Panc1 (cell line): ENCODE results near the gene ELOB. TPM values are rescaled to one million over a fixed set of nuclear protein-coding genes. Genes with fewer than 3 reads are reported as not detected.

ENCODE experiments used
- ATAC-seq: fragments of 200-7000 bp; cut with Tn5 transposase; 2 replicates; pipeline ENCODE4 v1.9.1; 2020; ENCODE audit warnings: mild to moderate bottlenecking, moderate library complexity
- BruUV-seq: library from RNA; stranded (reverse); fragments of 400-500 nt; replicated peaks from 2 replicates; lab custom pipeline; 2021; lab: Mats Ljungman, UMichigan
- CTCF ChIA-PET: fragments of 300-600 bp; sonication (Branson Sonifier 250); formaldehyde crosslinking; loops from one replicate; lab custom pipeline; 2022; ENCODE audit warnings: antibody characterized with exemption; lab: Charles Lee
- POLR2A ChIA-PET: fragments of 300-600 bp; sonication (Branson Sonifier 250); formaldehyde crosslinking; loops from one replicate; lab custom pipeline; 2022; ENCODE audit warnings: antibody characterized with exemption; lab: Charles Lee
- DNase-seq: peaks from one replicate; pipeline ENCODE4 v3.0.0-alpha.2; 2010; ENCODE audit warnings: low read depth, low spot score
- H3K27ac ChIP-seq: 2 replicates; pipeline ENCODE4 v1.5.1; 2011; ENCODE audit warnings: mild to moderate bottlenecking, low read length, inconsistent platforms
- H3K27me3 ChIP-seq: fragments of 200-500 bp; sonication (Bioruptor generic); 2 replicates; pipeline ENCODE4 v1.6.0; 2014; ENCODE audit warnings: low read length, inconsistent platforms; ENCODE audit not compliant: control insufficient read depth, insufficient read depth
- H3K36me3 ChIP-seq: fragments of 200-500 bp; sonication (Bioruptor generic); 2 replicates; pipeline ENCODE4 v1.5.1; 2014; ENCODE audit warnings: inconsistent platforms, mild to moderate bottlenecking, low read length, moderate library complexity; ENCODE audit not compliant: control insufficient read depth, insufficient read depth
- H3K4me1 ChIP-seq: 2 replicates; pipeline ENCODE4 v1.5.1; 2011; ENCODE audit warnings: inconsistent platforms, mild to moderate bottlenecking, low read length, moderate library complexity; ENCODE audit not compliant: control insufficient read depth, insufficient read depth
- H3K4me3 ChIP-seq, 2 experiments: 2 replicates each; pipeline ENCODE4 v1.5.1; 2011 to 2012; ENCODE audit warnings: low read depth in 2 of 2, low read length in 2 of 2, mild to moderate bottlenecking in 2 of 2, inconsistent platforms in 1 of 2, moderate library complexity in 1 of 2
- H3K9me3 ChIP-seq: fragments of 200-500 bp; sonication (Bioruptor generic); 2 replicates; pipeline ENCODE4 v1.5.1; 2014; ENCODE audit warnings: low read depth, mild to moderate bottlenecking, inconsistent platforms, low read length, moderate library complexity; ENCODE audit not compliant: control insufficient read depth, insufficient read depth
- CTCF ChIP-seq: fragments of 450-650 bp; IDR thresholded peaks from 2 replicates; pipeline ENCODE4 v1.5.1; 2017; ENCODE audit warnings: mild to moderate bottlenecking
- POLR2AphosphoS5 ChIP-seq: IDR thresholded peaks from 2 replicates; pipeline ENCODE4 v1.6.1; 2012; ENCODE audit warnings: mild to moderate bottlenecking, low read depth, low read length, moderate library complexity
- REST ChIP-seq, 2 experiments: IDR thresholded peaks; 2 replicates each; pipeline ENCODE4 v1.6.1; 2011 to 2012; ENCODE audit warnings: low read depth in 2 of 2, control low read depth in 1 of 2, low read length in 1 of 2, mild to moderate bottlenecking in 1 of 2, moderate library complexity in 1 of 2; ENCODE audit not compliant: insufficient read depth in 1 of 2
- SIN3A ChIP-seq: IDR thresholded peaks from 2 replicates; pipeline ENCODE4 v1.6.1; 2012; ENCODE audit warnings: low read depth, mild to moderate bottlenecking, low read length, moderate library complexity, borderline replicate concordance; ENCODE audit not compliant: insufficient read depth
- TCF7L2 ChIP-seq: IDR thresholded peaks from 2 replicates; pipeline ENCODE4 v1.6.1; 2011; ENCODE audit warnings: mild to moderate bottlenecking, low read depth, low read length, inconsistent platforms
- in situ Hi-C: cut with HindIII; loops from 2 replicates; pipeline ENCODE4 v1.10.0; 2016; ENCODE audit warnings: low sequenced_read_pairs, low pct_unique_long_range_greater_than_20kb
- intact Hi-C: fragments of 100-400 bp; cut with micrococcal nuclease; formaldehyde crosslinking; loops from one replicate; pipeline ENCODE4 v1.10.0; 2022; ENCODE audit not compliant: unreplicated experiment
- total RNA-seq: library from RNA; stranded (reverse); gene quantifications from one replicate; pipeline ENCODE4 v1.2.1, GENCODE V29; 2021; ENCODE audit not compliant: unreplicated experiment

ELOB gene
- total RNA-seq, 1 experiment from 2014 or later, result 642 TPM

GRCh38 chr16:2825049-2825742 is 48.1 kb upstream of the ELOB start:
- intact Hi-C loops, result no loop called here
- in situ Hi-C loops, result no loop called here
- no peaks in the 10 kb centered on the region for H3K36me3 ChIP-seq
- H3K27ac ChIP-seq, result peak overlapping the region; percentile 37; the same call in 1 of the 2 replicates
- ChIA-PET POLR2A (no interaction called here), CTCF (no interaction called here)
- ATAC-seq, result no peak
- no peaks in the 10 kb centered on the region for H3K27me3 ChIP-seq
- no peak overlapping the region for H3K4me3 ChIP-seq
- H3K4me1 ChIP-seq, result peaks cover 39% of the 10 kb centered on the region
- DNase-seq, result no peak
- no TSS peak for BruUV-seq
- H3K9me3 ChIP-seq, result no peaks in the 10 kb centered on the region
- TF ChIP-seq CTCF (no peak), REST (IDR thresholded peaks at IDR 0.05; ENCODE audit: insufficient read depth in 1 of 2, low read depth in 2 of 2, low read length in 1 of 2) (no peak), POLR2AphosphoS5 (no peak), TCF7L2 (no peak), SIN3A (no peak)

- CTCF ChIA-PET, result no interaction called here
- H3K27me3 ChIP-seq, result no peaks in the 10 kb centered on the region
- H3K27ac ChIP-seq, result no peak overlapping the region; the same call in 1 of the 2 replicates
- H3K36me3 ChIP-seq, result no peaks in the 10 kb centered on the region
- intact Hi-C loops, result no loop called here
- peaks cover 35% of the 10 kb centered on the region for H3K4me1 ChIP-seq
- no peak for TF ChIP-seq CTCF
- no peak for TF ChIP-seq POLR2AphosphoS5
- TF ChIP-seq REST (IDR thresholded peaks at IDR 0.05; ENCODE audit: insufficient read depth in 1 of 2, low read depth in 2 of 2, low read length in 1 of 2), result no peak
- no peak for TF ChIP-seq TCF7L2
- no peak for TF ChIP-seq SIN3A
- in situ Hi-C loops, result no loop called here
- ATAC-seq (no peak), DNase-seq (no peak)
- no peak overlapping the region for H3K4me3 ChIP-seq
- BruUV-seq, result no TSS peak
- POLR2A ChIA-PET, result no interaction called here
- no peaks in the 10 kb centered on the region for H3K9me3 ChIP-seq
These were observed 47.5 kb upstream of the ELOB start for GRCh38 chr16:2824626-2825025.
